CD14-positive monocyte (primary cell): Measurements from ENCODE around the gene SKA3. TPM values are rescaled to one million over a fixed set of nuclear protein-coding genes. Genes with fewer than 3 reads are reported as not detected.
A peak's percentile ranks its signal among the peaks of the same experiment; 100 is the strongest.

Experiments
- DNase-seq, 3 donors: peaks; one replicate each; pipeline ENCODE4 v3.0.0-alpha.2; 2011 to 2022
- H2AFZ ChIP-seq: 2 replicates; pipeline ENCODE4 v1.6.0; 2012; ENCODE audit warnings: mild to moderate bottlenecking, low read depth, low read length, inconsistent platforms; ENCODE audit not compliant: insufficient read depth, poor library complexity, severe bottlenecking
- H3K27ac ChIP-seq, 2 donors: 1 replicate in 1 of 2; 2 replicates in 1 of 2; pipeline ENCODE4 v1.5.1; 2012 to 2013; ENCODE audit warnings: low read length in 2 of 2, control low read depth in 1 of 2, inconsistent platforms in 1 of 2, low read depth in 1 of 2, mild to moderate bottlenecking in 1 of 2
- H3K27me3 ChIP-seq, 2 donors: one replicate each; pipeline versions ENCODE4 v1.6.0 to v1.6.1; 2011 to 2013; ENCODE audit warnings: low read length in 2 of 2; ENCODE audit not compliant: control insufficient read depth in 2 of 2, insufficient read depth in 2 of 2
- H3K36me3 ChIP-seq, 2 donors: replicated peaks in 1 of 2; 1 replicate in 1 of 2; 2 replicates in 1 of 2; pipeline versions ENCODE4 v1.5.1 to v1.6.1; 2012 to 2013; ENCODE audit warnings: low read length in 2 of 2, control low read depth in 1 of 2, inconsistent platforms in 1 of 2, mild to moderate bottlenecking in 1 of 2; ENCODE audit not compliant: insufficient read depth in 2 of 2, control insufficient read depth in 1 of 2
- H3K4me1 ChIP-seq, 2 donors: 1 replicate in 1 of 2; 2 replicates in 1 of 2; pipeline versions ENCODE4 v1.5.1 to v1.6.1; 2012 to 2013; ENCODE audit warnings: low read length in 2 of 2, control low read depth in 1 of 2, inconsistent platforms in 1 of 2, mild to moderate bottlenecking in 1 of 2, moderate library complexity in 1 of 2; ENCODE audit not compliant: insufficient read depth in 2 of 2, control insufficient read depth in 1 of 2
- H3K4me2 ChIP-seq: replicated peaks from 2 replicates; pipeline ENCODE3; 2012; ENCODE audit warnings: low read length, moderate library complexity, mild to moderate bottlenecking; ENCODE audit not compliant: poor library complexity, severe bottlenecking; ENCODE audit errors: extremely low read depth
- H3K4me3 ChIP-seq, 3 experiments: fragments of 200-600 bp in 1 of 3; sonication (generic) in 1 of 3; replicated peaks in 1 of 3; 1 replicate in 2 of 3; 2 replicates in 1 of 3; pipeline ENCODE4 v1.5.1; 2011 to 2013; ENCODE audit warnings: low read length in 3 of 3, mild to moderate bottlenecking in 3 of 3, control low read depth in 2 of 3, low read depth in 2 of 3, inconsistent platforms in 1 of 3, moderate library complexity in 1 of 3
- H3K79me2 ChIP-seq: 2 replicates; pipeline ENCODE4 v1.6.0; 2012; ENCODE audit warnings: mild to moderate bottlenecking, control low read depth, inconsistent platforms, low read length, moderate library complexity; ENCODE audit not compliant: insufficient read depth
- H3K9ac ChIP-seq: 2 replicates; pipeline ENCODE4 v1.6.0; 2017; ENCODE audit warnings: low read length, mild to moderate bottlenecking; ENCODE audit not compliant: insufficient read depth, poor library complexity, severe bottlenecking
- H3K9me3 ChIP-seq, 2 donors: replicated peaks in 1 of 2; 1 replicate in 1 of 2; 2 replicates in 1 of 2; pipeline versions ENCODE4 v1.5.1 to v1.6.1; 2012 to 2013; ENCODE audit warnings: low read length in 2 of 2, control low read depth in 1 of 2; ENCODE audit not compliant: control insufficient read depth in 1 of 2, insufficient read depth in 1 of 2
- H4K20me1 ChIP-seq: 2 replicates; pipeline ENCODE4 v1.6.0; 2012; ENCODE audit warnings: mild to moderate bottlenecking, low read length, control low read depth, moderate library complexity; ENCODE audit not compliant: insufficient read depth
- H3K27ac Mint-ChIP-seq, 7 donors: one replicate each; pipeline ENCODE4 v1.8.0; 2020; ENCODE audit warnings: mild to moderate bottlenecking in 7 of 7, mixed read lengths in 7 of 7, moderate library complexity in 6 of 7, inconsistent platforms in 2 of 7
- H3K27me3 Mint-ChIP-seq, 3 donors: one replicate each; pipeline ENCODE4 v1.8.0; 2021 to 2022; ENCODE audit warnings: low read depth in 3 of 3, mild to moderate bottlenecking in 3 of 3, mixed read lengths in 3 of 3, moderate library complexity in 3 of 3, inconsistent platforms in 1 of 3
- H3K36me3 Mint-ChIP-seq, 2 donors: one replicate each; pipeline ENCODE4 v1.8.0; 2020; ENCODE audit warnings: mixed read lengths in 2 of 2, inconsistent platforms in 1 of 2, mild to moderate bottlenecking in 1 of 2
- H3K4me1 Mint-ChIP-seq: one replicate; pipeline ENCODE4 v1.8.0; 2020; ENCODE audit warnings: mild to moderate bottlenecking, mixed read lengths
- H3K4me3 Mint-ChIP-seq, 2 donors: one replicate each; pipeline ENCODE4 v1.8.0; 2020; ENCODE audit warnings: mild to moderate bottlenecking in 2 of 2, mixed read lengths in 2 of 2, moderate library complexity in 1 of 2
- H3K9me3 Mint-ChIP-seq, 7 donors: one replicate each; pipeline ENCODE4 v1.8.0; 2020 to 2022; ENCODE audit warnings: mixed read lengths in 7 of 7, mild to moderate bottlenecking in 6 of 7, moderate library complexity in 6 of 7, inconsistent platforms in 2 of 7
- WGBS: methylation state at CpG from one replicate; pipeline ENCODE4 v1.1.5; 2013; ENCODE audit warnings: missing lambda C conversion rate; ENCODE audit not compliant: insufficient coverage; 5-methylcytosine and 5-hydroxymethylcytosine counted together
- intact Hi-C, 2 donors: fragments of 100-400 bp; cut with micrococcal nuclease; formaldehyde crosslinking; loops; one replicate each; pipeline versions ENCODE4 v1.15.0 to v1.15.1; 2023
- polyA plus RNA-seq, 3 donors: library from polyadenylated mRNA; depleted of rRNA in 1 of 3; unstranded in 2 of 3; stranded (reverse) in 1 of 3; fragments of 300-500 nt in 2 of 3; fragments of >200 nt in 1 of 3; fragmentation: Illumina TruSeq in 2 of 3; gene quantifications; 1 replicate in 2 of 3; 2 replicates in 1 of 3; pipeline ENCODE4 v1.2.3, GENCODE V29; 2012 to 2021
- TF ChIP-seq, protein P1 (sequence below): fragments of 200-600 bp; IDR thresholded peaks from one replicate; pipeline ENCODE4 v1.8.0; 2022; ENCODE audit warnings: antibody characterized with exemption, mild to moderate bottlenecking

Gene SKA3
- polyA plus RNA-seq, 3 donors: 0.12 to 2.5 (median 0.49) TPM

DNA sequence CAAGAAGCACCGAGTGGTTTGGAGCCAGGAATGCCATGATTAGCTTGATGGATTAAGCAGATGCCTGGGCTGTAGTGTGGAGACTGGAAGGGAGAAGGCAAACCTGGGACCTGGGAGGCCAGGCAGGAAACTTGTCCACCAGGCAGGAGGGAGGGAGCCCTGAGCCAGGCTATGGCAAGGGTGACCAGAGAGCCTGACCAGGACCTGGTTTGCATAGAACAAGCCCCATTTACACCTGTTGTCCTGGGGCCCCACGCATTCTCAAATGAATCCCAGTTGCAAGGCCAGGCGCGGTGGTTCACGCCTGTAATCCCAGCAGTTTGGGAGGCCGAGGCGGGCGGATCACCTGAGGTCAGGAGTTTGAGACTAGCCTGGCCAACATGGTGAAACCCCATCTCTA is 64.8 kb downstream of the SKA3 start:
- H3K36me3 ChIP-seq: no peaks in the 10 kb centered on the region
- TF ChIP-seq, protein P1, sequence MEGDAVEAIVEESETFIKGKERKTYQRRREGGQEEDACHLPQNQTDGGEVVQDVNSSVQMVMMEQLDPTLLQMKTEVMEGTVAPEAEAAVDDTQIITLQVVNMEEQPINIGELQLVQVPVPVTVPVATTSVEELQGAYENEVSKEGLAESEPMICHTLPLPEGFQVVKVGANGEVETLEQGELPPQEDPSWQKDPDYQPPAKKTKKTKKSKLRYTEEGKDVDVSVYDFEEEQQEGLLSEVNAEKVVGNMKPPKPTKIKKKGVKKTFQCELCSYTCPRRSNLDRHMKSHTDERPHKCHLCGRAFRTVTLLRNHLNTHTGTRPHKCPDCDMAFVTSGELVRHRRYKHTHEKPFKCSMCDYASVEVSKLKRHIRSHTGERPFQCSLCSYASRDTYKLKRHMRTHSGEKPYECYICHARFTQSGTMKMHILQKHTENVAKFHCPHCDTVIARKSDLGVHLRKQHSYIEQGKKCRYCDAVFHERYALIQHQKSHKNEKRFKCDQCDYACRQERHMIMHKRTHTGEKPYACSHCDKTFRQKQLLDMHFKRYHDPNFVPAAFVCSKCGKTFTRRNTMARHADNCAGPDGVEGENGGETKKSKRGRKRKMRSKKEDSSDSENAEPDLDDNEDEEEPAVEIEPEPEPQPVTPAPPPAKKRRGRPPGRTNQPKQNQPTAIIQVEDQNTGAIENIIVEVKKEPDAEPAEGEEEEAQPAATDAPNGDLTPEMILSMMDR: no peak
- H4K20me1 ChIP-seq: no peaks in the 10 kb centered on the region
- H3K4me3 ChIP-seq: no peak overlapping the region
- no peak overlapping the region for H3K27ac ChIP-seq
- H3K4me1 ChIP-seq: no peaks in the 10 kb centered on the region
- Mint-ChIP-seq H3K4me1 (peaks cover 2% of the 10 kb centered on the region), H3K9me3 (peaks cover 0 to 3% (median 0%) of the 10 kb centered on the region in 7 donors), H3K27ac (no peak overlapping the region), H3K27me3 (peaks cover 0 to 2% (median 1%) of the 10 kb centered on the region in 3 donors), H3K4me3 (no peak overlapping the region), H3K36me3 (no peaks in the 10 kb centered on the region)
- no peak overlapping the region for H2AFZ ChIP-seq
- no peak for DNase-seq
- no peak overlapping the region for H3K9ac ChIP-seq
- no peaks in the 10 kb centered on the region for H3K79me2 ChIP-seq
- intact Hi-C loops: loop anchor here (2.0 to 5.0 kb wide), 2 partner anchors 366 to 367 kb away; no protein-coding TSS in a partner anchor
- no peaks in the 10 kb centered on the region for H3K9me3 ChIP-seq
- H3K4me2 ChIP-seq: no peak overlapping the region
- WGBS: 77% methylated on average over 2 of the region's 8 CpGs
- no peaks in the 10 kb centered on the region for H3K27me3 ChIP-seq

DNA sequence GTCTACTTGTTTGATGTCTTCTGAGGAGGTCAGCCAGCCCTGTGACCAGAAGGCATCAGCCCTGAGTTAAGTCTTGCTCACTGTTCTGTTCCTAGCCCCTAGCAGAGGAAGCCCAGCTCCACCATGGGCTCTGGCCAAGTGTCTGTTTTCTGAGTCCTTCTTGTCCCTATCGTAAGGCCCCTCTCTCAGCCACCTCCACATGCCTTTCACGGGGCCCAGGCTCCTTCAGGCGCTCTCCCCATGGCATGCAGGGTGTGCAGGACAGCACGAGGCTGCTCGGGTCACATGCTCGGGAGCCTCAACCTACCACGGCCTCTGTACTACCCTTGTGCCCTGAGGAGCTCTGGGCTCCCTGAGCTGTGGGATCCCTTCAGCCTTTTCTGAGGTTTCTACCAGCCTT is 67.2 kb downstream of the SKA3 start:
- no peak overlapping the region for H3K9ac ChIP-seq
- H3K4me1 Mint-ChIP-seq: peaks cover 2% of the 10 kb centered on the region
- H3K4me1 ChIP-seq: no peaks in the 10 kb centered on the region
- TF ChIP-seq, protein P1: no peak
- H3K9me3 ChIP-seq: no peaks in the 10 kb centered on the region
- H3K9me3 Mint-ChIP-seq: no peaks in the 10 kb centered on the region
- H3K27me3 Mint-ChIP-seq: peaks cover 0 to 2% (median 0%) of the 10 kb centered on the region in 3 donors
- peak overlapping the region in 1 of 7 donors; percentile 1 for H3K27ac Mint-ChIP-seq
- no peaks in the 10 kb centered on the region for H3K27me3 ChIP-seq
- H3K27ac ChIP-seq: no peak overlapping the region
- H3K4me3 Mint-ChIP-seq: no peak overlapping the region
- no peaks in the 10 kb centered on the region for H3K79me2 ChIP-seq
- no peaks in the 10 kb centered on the region for H3K36me3 Mint-ChIP-seq
- H3K36me3 ChIP-seq: no peaks in the 10 kb centered on the region
- no peak for DNase-seq
- 91% methylated on average over 7 of the region's 7 CpGs for WGBS
- H3K4me3 ChIP-seq: no peak overlapping the region
- no peaks in the 10 kb centered on the region for H4K20me1 ChIP-seq
- intact Hi-C loops: no loop called here
- H2AFZ ChIP-seq: no peak overlapping the region
- H3K4me2 ChIP-seq: no peak overlapping the region
